ENCODE results near the gene PRKD1.

PRKD1 gene

DNA sequence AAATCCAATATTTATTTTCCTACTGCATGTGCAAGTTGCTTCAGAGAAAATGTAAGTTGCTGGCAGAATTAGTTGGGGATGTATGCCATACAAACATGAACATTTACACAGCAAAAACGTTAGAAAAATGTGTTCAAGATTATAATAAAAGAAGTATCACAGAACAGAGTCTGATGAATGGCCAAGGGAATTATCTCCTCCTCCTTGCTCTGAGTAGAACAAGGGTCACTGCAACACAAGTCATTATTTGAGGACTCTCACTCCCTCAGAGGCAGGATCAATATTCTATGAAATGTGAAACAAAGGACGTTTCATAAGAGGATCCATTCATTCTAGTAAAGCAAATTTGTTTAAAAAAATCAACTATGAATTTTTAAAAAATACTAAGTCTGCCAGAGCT is 177.8 kb downstream of the PRKD1 start:
- no peak for DNase-seq (ENCODE audit: extremely low spot score)
- CTCF ChIA-PET, result interaction anchor here (1.5 kb wide), 1 partner anchor 13 kb away, joined by 3 read pairs; no protein-coding TSS in a partner anchor
- TF ChIP-seq, protein P1, sequence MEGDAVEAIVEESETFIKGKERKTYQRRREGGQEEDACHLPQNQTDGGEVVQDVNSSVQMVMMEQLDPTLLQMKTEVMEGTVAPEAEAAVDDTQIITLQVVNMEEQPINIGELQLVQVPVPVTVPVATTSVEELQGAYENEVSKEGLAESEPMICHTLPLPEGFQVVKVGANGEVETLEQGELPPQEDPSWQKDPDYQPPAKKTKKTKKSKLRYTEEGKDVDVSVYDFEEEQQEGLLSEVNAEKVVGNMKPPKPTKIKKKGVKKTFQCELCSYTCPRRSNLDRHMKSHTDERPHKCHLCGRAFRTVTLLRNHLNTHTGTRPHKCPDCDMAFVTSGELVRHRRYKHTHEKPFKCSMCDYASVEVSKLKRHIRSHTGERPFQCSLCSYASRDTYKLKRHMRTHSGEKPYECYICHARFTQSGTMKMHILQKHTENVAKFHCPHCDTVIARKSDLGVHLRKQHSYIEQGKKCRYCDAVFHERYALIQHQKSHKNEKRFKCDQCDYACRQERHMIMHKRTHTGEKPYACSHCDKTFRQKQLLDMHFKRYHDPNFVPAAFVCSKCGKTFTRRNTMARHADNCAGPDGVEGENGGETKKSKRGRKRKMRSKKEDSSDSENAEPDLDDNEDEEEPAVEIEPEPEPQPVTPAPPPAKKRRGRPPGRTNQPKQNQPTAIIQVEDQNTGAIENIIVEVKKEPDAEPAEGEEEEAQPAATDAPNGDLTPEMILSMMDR (IDR thresholded peaks at IDR 0.05; ENCODE audit: control extremely low read depth, extremely low read depth, low read depth, missing control alignments), result no peak
- POLR2A ChIA-PET, result no interaction called here

DNA sequence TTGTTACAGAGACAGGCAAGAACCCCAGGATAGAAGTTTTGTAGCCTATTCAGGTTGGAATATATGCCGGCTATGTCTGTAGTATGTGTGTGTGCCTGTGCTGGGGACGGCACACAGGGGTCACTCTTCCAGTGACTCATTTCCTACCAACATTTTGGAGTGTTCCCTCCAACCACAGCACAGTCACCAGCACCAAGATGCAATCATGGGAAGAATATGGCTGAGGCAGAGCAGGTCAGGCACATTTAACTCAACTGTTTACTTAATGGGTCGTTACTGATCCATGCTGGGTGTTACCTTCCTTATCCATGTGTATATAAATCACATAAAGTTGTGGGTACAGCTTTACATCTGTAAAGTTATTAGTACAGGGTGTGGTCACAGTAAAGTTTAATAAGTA is 178.3 kb downstream of the PRKD1 start:
- CTCF ChIA-PET, result no interaction called here
- POLR2A ChIA-PET, result no interaction called here
- no peak for DNase-seq (ENCODE audit: extremely low spot score)
- TF ChIP-seq, protein P1 (IDR thresholded peaks at IDR 0.05; ENCODE audit: control extremely low read depth, extremely low read depth, low read depth, missing control alignments), result no peak

GRCh38 chr14:29745863-29746262 is 181.8 kb downstream of the PRKD1 start:
- POLR2A ChIA-PET, result no interaction called here
- CTCF ChIA-PET, result no interaction called here

DNA sequence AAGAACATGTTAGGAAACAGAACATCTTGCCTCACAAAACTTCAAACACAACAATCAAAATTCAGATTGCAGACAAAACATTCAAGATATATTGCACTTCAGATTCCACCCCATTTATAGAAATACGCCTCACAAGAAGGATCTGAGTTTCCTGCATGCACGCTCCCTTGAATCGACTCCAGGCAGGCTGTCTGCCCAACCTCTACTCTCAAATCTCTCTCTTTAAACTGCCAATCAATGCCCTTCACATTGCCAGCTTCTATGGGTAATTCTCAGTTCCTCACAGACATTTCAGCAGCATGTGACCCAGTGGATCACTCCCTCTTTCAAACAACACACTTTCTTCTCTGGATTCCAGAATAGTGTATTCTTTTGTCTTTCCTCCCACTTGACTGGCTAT is 184.1 kb downstream of the PRKD1 start:
- DNase-seq (ENCODE audit: extremely low spot score), result no peak
- TF ChIP-seq, protein P1 (IDR thresholded peaks at IDR 0.05; ENCODE audit: control extremely low read depth, extremely low read depth, low read depth, missing control alignments), result no peak
- ChIA-PET POLR2A (no interaction called here), CTCF (interaction anchor here (1.2 kb wide), 1 partner anchor 9 kb away, joined by 3 read pairs; no protein-coding TSS in a partner anchor)

More at GRCh38 chr14:29745863-29746262, 181.8 kb downstream of the PRKD1 start:
- TF ChIP-seq, protein P1 (IDR thresholded peaks at IDR 0.05; ENCODE audit: control extremely low read depth, extremely low read depth, low read depth, missing control alignments), result no peak
- no peak for DNase-seq (ENCODE audit: extremely low spot score)

DNA sequence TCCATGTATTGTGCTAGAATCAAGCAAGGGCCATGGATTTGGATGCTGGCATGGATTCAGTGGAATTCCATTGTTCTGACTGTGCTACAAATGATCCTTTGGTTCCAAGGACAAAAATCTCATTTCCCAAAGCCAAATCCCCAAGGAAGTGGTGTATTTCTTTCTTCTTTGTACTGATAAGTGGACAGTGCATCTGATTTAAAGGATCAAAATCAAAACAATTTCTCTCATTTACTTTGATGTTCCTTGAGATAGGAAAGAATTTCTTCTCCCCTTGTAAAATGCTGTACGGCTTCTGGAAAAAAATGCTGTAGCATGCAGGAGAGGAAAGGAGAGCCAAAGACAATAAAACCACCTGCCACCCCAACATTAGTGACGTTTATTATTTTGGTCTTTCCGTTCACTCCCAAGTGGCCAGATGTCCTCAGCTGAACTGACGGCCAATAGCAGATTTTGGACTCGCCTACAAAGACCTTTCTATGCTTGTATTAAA is 185.7 kb downstream of the PRKD1 start:
- no peak for DNase-seq (ENCODE audit: extremely low spot score)
- POLR2A ChIA-PET, result no interaction called here
- CTCF ChIA-PET, result no interaction called here
- TF ChIP-seq, protein P1 (IDR thresholded peaks at IDR 0.05; ENCODE audit: control extremely low read depth, extremely low read depth, low read depth, missing control alignments), result no peak

DNA sequence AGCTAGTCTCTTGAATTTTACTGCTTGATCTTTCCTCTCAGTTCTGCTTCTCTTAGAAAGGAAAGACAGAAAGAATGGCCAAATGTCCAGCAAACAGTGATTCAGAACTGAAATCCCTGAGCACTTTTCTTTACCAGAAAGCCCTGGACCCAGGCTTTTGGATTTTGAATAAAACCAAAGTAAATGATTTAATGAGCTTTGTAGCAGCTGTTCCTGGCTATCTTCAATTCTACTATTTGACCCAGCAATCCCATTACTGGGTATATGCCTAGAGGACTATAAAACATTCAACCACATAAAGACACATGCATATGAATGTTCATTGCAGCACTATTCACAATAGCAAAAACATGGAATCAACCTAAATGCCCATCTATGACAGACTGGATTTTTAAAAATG is 187.2 kb downstream of the PRKD1 start:
- no peak for DNase-seq (ENCODE audit: extremely low spot score)
- TF ChIP-seq, protein P1 (IDR thresholded peaks at IDR 0.05; ENCODE audit: control extremely low read depth, extremely low read depth, low read depth, missing control alignments), result no peak

DNA sequence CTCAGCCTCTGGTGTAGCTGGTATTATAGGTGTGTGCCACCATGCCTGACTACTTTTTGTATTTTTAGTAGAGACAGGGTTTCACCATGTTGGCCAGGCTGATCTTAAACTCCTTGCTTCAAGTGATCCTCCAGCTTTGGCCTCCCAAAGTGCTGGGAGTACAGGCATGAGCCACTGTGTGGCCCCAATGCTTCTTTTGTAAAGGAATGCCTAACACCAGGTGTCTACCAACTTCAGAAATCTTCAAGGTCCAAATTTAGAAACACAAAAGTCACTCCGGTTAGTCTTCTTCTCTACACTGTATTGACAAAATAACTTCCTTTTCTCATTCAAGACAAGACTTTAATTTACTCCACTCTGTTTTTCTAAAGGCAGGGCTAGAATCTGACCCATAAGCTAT is 188.7 kb downstream of the PRKD1 start:
- CTCF ChIA-PET, result no interaction called here
- TF ChIP-seq, protein P1 (IDR thresholded peaks at IDR 0.05; ENCODE audit: control extremely low read depth, extremely low read depth, low read depth, missing control alignments), result no peak
- POLR2A ChIA-PET, result no interaction called here
- DNase-seq (ENCODE audit: extremely low spot score), result no peak

More for the DNA sequence above, 187.2 kb downstream of the PRKD1 start:
- CTCF ChIA-PET, result no interaction called here
- POLR2A ChIA-PET, result no interaction called here
